NT2/D1 (cell line): ENCODE measurements around the gene HAO1.

Source experiments
- DNase-seq: peaks from one replicate; pipeline ENCODE4 v3.0.0-alpha.2; 2011; ENCODE audit warnings: low read depth, low spot score
- H3K27me3 ChIP-seq: 2 replicates; pipeline ENCODE4 v1.6.0; 2011; ENCODE audit warnings: mild to moderate bottlenecking; ENCODE audit not compliant: insufficient read length, insufficient read depth
- H3K36me3 ChIP-seq: 2 replicates; pipeline ENCODE4 v1.6.1; 2011; ENCODE audit warnings: mild to moderate bottlenecking, low read length, mixed read lengths; ENCODE audit not compliant: insufficient read depth, insufficient read length
- H3K4me1 ChIP-seq: 2 replicates; pipeline ENCODE4 v1.5.1; 2011; ENCODE audit not compliant: insufficient read depth, insufficient read length
- H3K4me3 ChIP-seq: 2 replicates; pipeline ENCODE4 v1.5.1; 2011; ENCODE audit warnings: low read depth; ENCODE audit not compliant: insufficient read length
- H3K9ac ChIP-seq: 2 replicates; pipeline ENCODE4 v1.6.0; 2011; ENCODE audit warnings: low read depth; ENCODE audit not compliant: insufficient read length
- H3K9me3 ChIP-seq: 2 replicates; pipeline ENCODE4 v1.5.1; 2011; ENCODE audit warnings: mild to moderate bottlenecking, low read length; ENCODE audit not compliant: insufficient read depth
- SUZ12 ChIP-seq: IDR thresholded peaks from 2 replicates; pipeline ENCODE4 v1.6.1; 2011; ENCODE audit not compliant: insufficient read length, insufficient read depth; ENCODE audit errors: extremely low read depth
- YY1 ChIP-seq: IDR thresholded peaks from 2 replicates; pipeline ENCODE4 v1.6.1; 2011; ENCODE audit not compliant: insufficient read length, insufficient read depth
- ZNF274 ChIP-seq: IDR thresholded peaks from 2 replicates; pipeline ENCODE4 v1.6.1; 2011; ENCODE audit warnings: mild to moderate bottlenecking, low read depth, low read length

HAO1 gene

GRCh38 chr20:7950387-7950786, 10.1 kb upstream of the HAO1 start:
- DNase-seq = peak; percentile 55
- TF ChIP-seq ZNF274 (no peak), SUZ12 (no peak), YY1 (no peak)
- no peaks in the 10 kb centered on the region for H3K27me3 ChIP-seq

DNA sequence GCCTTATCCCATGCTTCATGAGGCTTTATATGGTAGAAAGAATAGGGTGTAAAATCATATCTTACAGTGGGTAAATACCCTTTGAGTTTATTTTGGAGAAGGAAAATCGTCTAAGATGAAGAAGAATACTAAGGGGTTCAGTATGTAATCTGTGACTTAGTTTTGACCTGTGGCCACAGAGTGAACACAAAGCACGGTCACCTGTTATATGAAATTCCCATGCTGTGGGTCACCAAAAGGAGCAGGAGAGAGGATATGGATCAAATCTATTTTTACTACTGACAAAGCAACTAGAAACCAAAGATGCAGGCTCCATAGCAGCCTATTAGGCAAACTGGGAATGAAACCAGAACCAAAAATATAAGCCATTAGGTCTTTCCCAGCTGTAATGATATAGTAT, 3.6 kb upstream of the HAO1 start:
- Histone ChIP-seq H3K4me1 (no peaks in the 10 kb centered on the region), H3K4me3 (no peak overlapping the region), H3K27me3 (no peaks in the 10 kb centered on the region), H3K36me3 (no peaks in the 10 kb centered on the region), H3K9me3 (peaks cover 8% of the 10 kb centered on the region; the same call in 1 of the 2 replicates), H3K9ac (no peak overlapping the region)
- DNase-seq = no peak
- no peak for TF ChIP-seq ZNF274

More at GRCh38 chr20:7950387-7950786, 10.1 kb upstream of the HAO1 start:
- Histone ChIP-seq H3K9ac (no peak overlapping the region), H3K9me3 (no peaks in the 10 kb centered on the region), H3K36me3 (no peaks in the 10 kb centered on the region), H3K4me3 (no peak overlapping the region), H3K4me1 (no peaks in the 10 kb centered on the region)

GRCh38 chr20:7939663-7940062, 595 bp downstream of the HAO1 start:
- DNase-seq = no peak
- Histone ChIP-seq H3K9me3 (peaks cover 8% of the 10 kb centered on the region; the same call in 1 of the 2 replicates), H3K4me3 (no peak overlapping the region), H3K36me3 (no peaks in the 10 kb centered on the region), H3K4me1 (no peaks in the 10 kb centered on the region), H3K9ac (no peak overlapping the region), H3K27me3 (no peaks in the 10 kb centered on the region)
- TF ChIP-seq ZNF274 (no peak), SUZ12 (no peak), YY1 (no peak)

DNA sequence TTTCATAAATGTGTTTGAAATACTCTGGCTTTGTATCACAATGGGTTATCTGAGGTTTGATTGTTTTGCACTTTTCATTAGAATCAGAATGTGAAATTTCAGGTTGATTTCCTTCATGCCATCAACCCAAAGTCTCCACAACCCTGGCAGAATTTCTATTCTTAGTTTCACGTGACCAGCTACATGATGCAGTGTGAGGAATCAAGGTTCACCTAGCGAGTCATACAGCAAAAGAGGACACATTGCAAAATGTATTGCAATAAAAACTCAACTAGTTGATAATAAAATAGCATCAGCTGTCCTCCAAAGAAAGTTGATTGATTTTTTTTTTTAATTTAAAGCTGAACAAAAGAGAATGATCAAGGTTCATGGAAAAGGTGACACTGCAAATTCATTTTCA, 2.2 kb downstream of the HAO1 start:
- Histone ChIP-seq H3K9me3 (peaks cover 8% of the 10 kb centered on the region; the same call in 1 of the 2 replicates), H3K9ac (no peak overlapping the region), H3K4me1 (no peaks in the 10 kb centered on the region), H3K36me3 (no peaks in the 10 kb centered on the region), H3K27me3 (no peaks in the 10 kb centered on the region), H3K4me3 (no peak overlapping the region)
- no peak for TF ChIP-seq ZNF274
- TF ChIP-seq YY1 = no peak
- TF ChIP-seq SUZ12 = no peak
- DNase-seq = no peak

- DNase-seq = no peak
- no peak for TF ChIP-seq ZNF274
- Histone ChIP-seq H3K9me3 (peaks cover 8% of the 10 kb centered on the region; the same call in 1 of the 2 replicates), H3K36me3 (no peaks in the 10 kb centered on the region), H3K4me1 (no peaks in the 10 kb centered on the region), H3K27me3 (no peaks in the 10 kb centered on the region), H3K4me3 (no peak overlapping the region), H3K9ac (no peak overlapping the region)
Measured at GRCh38 chr20:7937328-7937727, 2.9 kb downstream of the HAO1 start.

DNA sequence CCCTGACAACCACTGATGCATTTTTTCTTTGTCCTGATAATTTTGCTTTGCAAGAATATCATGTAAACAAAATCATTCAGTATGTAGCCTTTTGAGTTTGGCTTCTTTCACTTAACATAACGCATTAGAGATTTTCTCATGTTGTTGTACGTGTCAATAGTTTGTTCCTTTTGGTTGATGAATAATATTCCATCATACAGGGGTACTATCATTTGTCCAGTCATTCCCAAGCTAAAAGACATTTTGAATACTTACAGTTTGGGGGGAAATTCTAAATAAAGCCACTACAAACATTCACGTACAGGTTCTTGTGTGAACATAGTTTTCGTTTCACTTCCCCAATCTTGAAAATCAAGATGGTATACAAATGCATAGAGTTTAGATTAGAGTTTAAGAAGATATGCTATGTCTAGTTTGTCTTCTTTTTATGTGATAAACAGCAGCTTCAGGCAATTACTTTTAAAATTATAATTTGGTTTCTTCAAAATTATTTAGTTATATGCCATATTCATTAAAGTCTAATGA, 5.2 kb downstream of the HAO1 start:
- TF ChIP-seq ZNF274 (no peak), YY1 (no peak), SUZ12 (no peak)
- Histone ChIP-seq H3K4me3 (no peak overlapping the region), H3K9ac (no peak overlapping the region), H3K27me3 (no peaks in the 10 kb centered on the region), H3K36me3 (no peaks in the 10 kb centered on the region), H3K9me3 (no peaks in the 10 kb centered on the region), H3K4me1 (no peaks in the 10 kb centered on the region)
- DNase-seq = no peak

GRCh38 chr20:7933346-7933745, 6.9 kb downstream of the HAO1 start:
- Histone ChIP-seq H3K9ac (no peak overlapping the region), H3K4me1 (no peaks in the 10 kb centered on the region), H3K9me3 (no peaks in the 10 kb centered on the region), H3K27me3 (no peaks in the 10 kb centered on the region), H3K4me3 (no peak overlapping the region), H3K36me3 (no peaks in the 10 kb centered on the region)
- TF ChIP-seq ZNF274 = no peak
- TF ChIP-seq SUZ12 = no peak
- TF ChIP-seq YY1 = no peak
- no peak for DNase-seq

- Histone ChIP-seq H3K27me3 (no peaks in the 10 kb centered on the region), H3K9me3 (no peaks in the 10 kb centered on the region), H3K4me1 (no peaks in the 10 kb centered on the region), H3K9ac (no peak overlapping the region), H3K36me3 (no peaks in the 10 kb centered on the region), H3K4me3 (no peak overlapping the region)
- DNase-seq = no peak
- TF ChIP-seq ZNF274 (no peak), SUZ12 (no peak), YY1 (no peak)
Measured at GRCh38 chr20:7930343-7930742, 9.9 kb downstream of the HAO1 start.
